Ecto neural progenitor cell (in vitro differentiated cells): ENCODE results near the gene PRDM15.
"Not testable (repeated sequence)": the region's sequence is repeated elsewhere in the genome, so short reads cannot be mapped to it uniquely, and the experiment has no call there.

Source experiments
- DNase-seq: peaks from one replicate; pipeline ENCODE4 v3.0.0-alpha.2; 2018; ENCODE audit warnings: low spot score

PRDM15 gene

GRCh38 chr21:41805643-41806042, 73.5 kb downstream of the PRDM15 start:
- DNase-seq = no peak

GRCh38 chr21:41805038-41805437, 74.1 kb downstream of the PRDM15 start:
- no peak for DNase-seq

DNA sequence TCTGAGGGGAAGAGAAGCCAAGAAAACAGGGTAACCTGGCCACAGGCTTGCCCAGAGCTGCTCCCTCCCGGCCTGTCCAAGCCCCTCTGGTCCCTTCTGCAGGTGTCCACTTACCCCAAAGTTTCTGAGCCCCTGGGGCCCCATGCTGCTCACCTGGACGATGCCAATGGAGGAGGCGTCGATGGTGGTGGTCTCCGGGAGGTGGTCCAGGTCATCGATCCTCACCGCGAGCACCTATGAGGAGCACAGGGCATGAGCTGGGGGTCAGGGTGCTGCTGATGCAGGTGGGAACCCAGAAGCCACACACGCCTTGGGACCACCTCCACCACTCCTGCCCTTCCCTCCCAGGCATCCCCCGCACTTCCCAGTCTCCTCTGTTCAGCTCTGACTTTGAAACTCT, 74.8 kb downstream of the PRDM15 start:
- no peak for DNase-seq

DNA sequence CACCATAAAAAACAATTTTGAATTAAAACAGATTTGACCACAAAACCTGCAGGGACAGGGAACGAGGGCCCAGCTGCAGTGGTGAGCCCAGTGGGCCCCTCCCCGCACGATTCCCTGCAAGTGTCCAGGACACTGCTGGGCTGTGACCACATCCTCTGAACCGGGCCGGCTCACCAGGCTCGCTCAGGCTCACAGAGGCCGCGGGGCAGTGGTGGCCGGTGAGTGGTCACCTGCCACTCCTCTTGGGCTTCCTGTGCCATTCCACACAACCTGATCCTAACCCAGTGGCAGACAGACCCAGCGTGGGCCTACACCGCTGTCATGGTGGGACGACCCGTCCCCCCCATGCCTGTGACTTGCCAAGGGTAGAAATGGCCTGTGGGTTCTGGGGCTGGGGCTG, 75.8 kb downstream of the PRDM15 start:
- DNase-seq = no peak

GRCh38 chr21:41802684-41803083, 76.5 kb downstream of the PRDM15 start:
- DNase-seq = no peak

- DNase-seq = no peak
Measured at GRCh38 chr21:41802198-41802584, 77.0 kb downstream of the PRDM15 start.

- no peak for DNase-seq
Measured at GRCh38 chr21:41801321-41802197, 77.6 kb downstream of the PRDM15 start.

- no peak for DNase-seq
Measured at GRCh38 chr21:41800425-41801320, 78.5 kb downstream of the PRDM15 start.

- DNase-seq = no peak
Measured at GRCh38 chr21:41799763-41800162, 79.4 kb downstream of the PRDM15 start.

DNA sequence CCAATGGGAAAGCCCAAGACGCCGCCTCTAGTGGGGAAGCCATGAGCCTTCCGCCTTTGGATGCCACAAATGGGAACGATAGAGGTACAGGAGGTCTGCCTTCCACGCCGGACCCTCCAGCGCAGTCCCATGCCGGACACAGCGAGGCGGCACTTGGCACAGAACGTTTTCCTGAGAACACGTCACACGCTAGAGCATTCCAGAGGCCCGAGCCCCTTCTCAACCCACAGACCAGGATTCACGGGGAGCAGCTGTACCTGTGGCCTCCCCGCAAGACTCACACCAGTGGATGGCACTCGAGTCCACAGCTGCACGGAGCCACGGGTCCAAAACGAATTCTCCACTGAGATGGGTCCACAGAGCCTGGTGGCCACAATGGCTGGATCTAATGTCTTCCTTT, 80.8 kb downstream of the PRDM15 start:
- no peak for DNase-seq

DNA sequence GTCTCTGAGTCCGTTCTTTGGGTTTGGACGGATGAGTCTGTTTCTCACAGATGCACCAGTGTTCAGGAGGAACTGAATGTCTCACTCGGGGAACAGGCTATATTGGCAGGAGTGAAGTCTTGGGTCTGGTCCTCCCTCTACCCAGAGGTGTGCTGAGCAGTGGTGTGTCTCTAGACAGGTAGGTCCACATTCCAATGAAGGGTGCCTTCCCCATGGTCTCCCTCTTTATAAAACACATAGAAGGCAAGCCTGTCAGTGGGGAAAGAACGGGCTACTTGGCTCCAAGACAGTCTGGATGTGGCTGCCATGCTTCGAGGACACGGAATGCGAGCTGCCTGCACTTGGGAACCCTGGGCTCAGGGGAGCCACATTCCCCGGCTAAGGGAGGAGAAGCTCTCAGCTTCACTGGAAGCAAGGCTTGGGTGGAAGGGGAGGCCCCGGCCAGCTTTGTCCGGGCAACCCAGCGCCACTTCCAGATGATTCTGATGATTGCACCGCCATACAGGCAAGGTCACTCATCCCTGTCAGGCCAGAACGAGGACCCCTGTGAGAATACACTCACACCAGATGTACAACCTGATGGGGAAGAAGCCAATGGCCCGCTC, 82.6 kb downstream of the PRDM15 start:
- no peak for DNase-seq

GRCh38 chr21:41795726-41796125, 83.4 kb downstream of the PRDM15 start:
- DNase-seq = no peak

- DNase-seq = no peak
Measured at GRCh38 chr21:41794600-41794999, 84.5 kb downstream of the PRDM15 start.

DNA sequence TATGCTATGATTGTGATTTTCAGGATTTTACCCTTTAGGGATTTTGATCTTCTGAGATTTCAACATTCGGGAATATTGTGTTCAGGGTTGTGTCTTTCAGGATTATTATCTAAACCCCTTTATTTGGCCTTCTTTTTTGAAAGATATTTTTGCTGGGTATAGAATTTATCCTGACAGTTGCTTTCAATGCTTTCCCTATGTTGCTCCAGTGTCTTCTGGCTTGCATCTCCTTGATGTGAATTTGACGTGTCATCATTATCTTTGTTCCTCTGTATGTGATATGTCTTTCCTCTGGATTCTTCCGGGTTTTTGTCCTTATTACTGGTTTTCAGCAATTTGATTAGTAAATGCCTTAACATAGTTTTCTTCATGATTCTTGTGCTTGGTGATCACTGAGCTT, 86.4 kb downstream of the PRDM15 start:
- DNase-seq = no peak

DNA sequence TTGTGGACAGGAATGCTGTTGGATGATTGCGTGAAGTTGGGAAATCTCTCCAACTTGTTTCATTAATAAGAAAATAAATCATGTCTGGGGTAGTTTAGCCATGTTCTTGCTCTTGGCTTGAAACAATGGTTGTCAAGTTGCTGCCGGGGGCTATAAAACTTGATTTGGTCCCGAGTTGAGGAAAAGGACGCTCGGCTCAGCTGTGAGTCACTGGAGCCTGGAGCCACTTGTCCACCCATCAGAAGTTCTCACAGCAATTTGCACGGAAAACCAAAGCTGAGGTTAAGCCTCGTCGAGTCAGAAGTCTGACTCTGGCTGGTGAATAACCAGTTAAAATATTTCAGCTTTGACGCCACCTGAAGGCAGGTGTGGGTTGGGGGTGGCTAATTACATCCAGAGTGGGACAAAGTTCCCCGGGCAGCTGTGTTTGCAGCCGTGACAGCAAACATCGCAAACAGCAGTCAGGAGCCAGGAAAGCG, 92.6 kb downstream of the PRDM15 start:
- no peak for DNase-seq

DNA sequence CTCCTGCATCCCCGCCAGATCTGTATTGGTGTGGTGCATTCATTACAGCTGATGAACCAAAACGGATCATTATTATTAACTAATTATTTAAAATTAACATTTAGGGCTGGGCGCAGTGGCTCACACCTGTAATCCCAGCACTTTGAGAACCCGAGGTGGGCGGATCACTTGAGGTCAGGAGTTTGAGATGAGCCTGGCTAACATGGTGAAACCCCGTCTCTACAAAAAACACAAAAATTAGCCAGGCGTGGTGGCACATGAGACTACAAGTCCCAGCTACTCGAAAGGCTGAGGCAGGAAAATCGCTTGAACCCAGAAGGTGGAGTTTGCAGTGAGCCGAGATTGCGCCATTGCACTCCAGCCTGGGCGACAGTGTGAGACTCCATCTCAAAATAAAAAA, 93.9 kb downstream of the PRDM15 start:
- not testable (repeated sequence) for DNase-seq

GRCh38 chr21:41784456-41785102, 94.6 kb downstream of the PRDM15 start:
- no peak for DNase-seq

GRCh38 chr21:41783476-41784180, 95.5 kb downstream of the PRDM15 start:
- DNase-seq = no peak

DNA sequence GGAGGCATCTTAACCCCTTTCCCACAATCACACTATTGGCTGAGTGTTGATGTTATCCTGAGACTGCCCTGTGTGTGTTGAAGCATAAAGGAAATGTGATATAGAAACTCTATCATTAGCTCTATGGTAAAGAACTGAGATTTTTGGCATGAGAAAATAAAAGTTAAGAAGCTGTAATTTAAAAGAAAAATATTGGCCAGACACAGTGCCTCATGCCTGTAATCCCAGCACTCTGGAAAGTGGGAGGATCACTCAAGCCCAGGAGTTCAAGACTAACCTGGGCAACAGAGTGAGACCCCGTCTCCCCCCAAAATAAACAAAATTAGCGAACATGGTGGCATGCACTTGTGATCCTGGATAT, 98.1 kb downstream of the PRDM15 start:
- no peak for DNase-seq

DNA sequence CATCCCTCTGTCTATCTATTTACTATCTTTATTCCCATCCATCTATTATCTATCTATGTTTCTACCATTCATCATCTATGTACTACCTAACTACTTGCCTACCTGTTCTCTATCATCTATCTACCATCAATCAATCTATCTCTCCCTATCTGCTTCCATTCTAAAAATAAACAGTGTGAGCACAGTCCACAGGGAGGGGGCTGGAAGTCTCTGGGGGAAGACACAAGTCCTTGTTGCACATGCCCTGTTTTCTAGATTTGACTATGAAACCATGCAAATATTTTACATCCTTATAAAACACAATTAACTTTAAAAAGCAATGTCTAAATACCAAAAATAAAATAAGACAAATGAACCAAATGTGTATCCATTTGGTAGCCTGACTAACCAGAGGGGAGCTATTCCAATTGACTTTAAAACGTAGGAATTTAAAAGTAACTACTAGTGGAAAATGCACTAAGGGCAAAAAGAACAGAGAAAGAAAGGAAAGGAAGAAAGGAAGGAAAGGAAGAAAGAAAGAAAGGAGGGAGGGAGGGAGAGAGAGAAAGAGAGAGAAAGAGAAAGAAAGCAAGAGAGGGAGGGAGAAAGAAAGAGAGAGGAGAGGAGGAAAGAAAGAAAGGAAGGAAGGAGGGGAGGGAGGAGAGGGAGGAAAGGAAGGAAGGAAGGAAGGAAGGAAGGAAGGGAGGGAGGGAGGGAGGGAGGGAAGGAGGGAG, 98.7 kb downstream of the PRDM15 start:
- DNase-seq = no peak

DNA sequence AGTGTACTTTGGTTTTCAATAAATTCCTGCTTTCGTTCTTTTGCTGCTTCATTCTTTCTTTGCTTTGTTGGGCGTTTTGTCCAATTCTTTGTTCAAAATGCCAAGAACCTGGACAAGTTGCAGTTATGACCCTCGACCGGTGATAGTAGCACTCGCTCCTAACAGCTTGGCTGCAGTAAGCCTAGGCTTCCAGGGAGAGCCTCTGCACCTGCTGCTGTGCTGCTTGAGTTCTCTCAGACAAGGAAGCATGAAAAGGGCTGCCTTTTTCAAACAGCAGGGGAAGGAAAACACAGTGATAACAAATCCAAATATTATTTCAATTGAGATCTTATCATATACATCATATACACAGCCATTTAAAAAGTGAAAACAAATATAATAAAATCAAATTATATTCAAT, 99.5 kb downstream of the PRDM15 start:
- DNase-seq = no peak
